ENCODE data around the gene CTSC.

- TF ChIP-seq POLR2A (IDR thresholded peaks at IDR 0.05) (no peak), CTCF (IDR thresholded peaks at IDR 0.05 in 8 of 11, conservative IDR thresholded peaks at IDR 0.05 in 3 of 11) (no peak)
Measured at GRCh38 chr11:88345408-88345807, 7.9 kb upstream of the CTSC start.

All from spleen (tissue), 7 donors.